ENCODE data around the gene FOXD1.

- TF ChIP-seq CTCF (IDR thresholded peaks at IDR 0.05) (no peak), ZFX (IDR thresholded peaks at IDR 0.05; ENCODE audit: borderline replicate concordance) (no peak)
Observed at GRCh38 chr5:73433272-73433981, 15.2 kb downstream of the FOXD1 start.
